Superior temporal gyrus (tissue), 1 donor: ENCODE results near the gene PPP2R2D.
"Not testable (repeated sequence)": the region's sequence is repeated elsewhere in the genome, so short reads cannot be mapped to it uniquely, and the experiment has no call there.

Source experiments
- DNase-seq: peaks from one replicate; pipeline ENCODE4 v3.0.0-alpha.2; 2016; ENCODE audit errors: extremely low spot score

PPP2R2D gene

DNA sequence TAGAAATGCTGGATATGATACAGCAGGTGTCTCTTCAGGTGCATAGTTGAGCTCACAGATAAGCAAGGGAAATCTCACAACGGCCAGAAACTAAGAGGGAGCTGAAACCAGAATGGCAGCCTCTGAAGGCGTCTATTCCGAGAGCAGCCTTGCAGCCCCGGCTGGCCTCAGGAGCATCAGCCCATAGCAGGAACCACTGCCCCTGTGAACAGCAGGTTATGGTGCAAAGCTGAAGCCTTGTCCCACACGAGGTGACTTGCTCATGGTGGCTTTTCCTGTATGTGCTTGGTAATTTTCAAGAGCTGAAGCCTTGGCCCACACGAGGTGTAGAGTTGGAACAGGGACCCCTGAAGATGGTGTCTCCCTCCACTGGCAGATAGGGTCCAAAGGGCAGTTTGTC lies 47.7 kb downstream of the PPP2R2D start:
- DNase-seq = no peak

DNA sequence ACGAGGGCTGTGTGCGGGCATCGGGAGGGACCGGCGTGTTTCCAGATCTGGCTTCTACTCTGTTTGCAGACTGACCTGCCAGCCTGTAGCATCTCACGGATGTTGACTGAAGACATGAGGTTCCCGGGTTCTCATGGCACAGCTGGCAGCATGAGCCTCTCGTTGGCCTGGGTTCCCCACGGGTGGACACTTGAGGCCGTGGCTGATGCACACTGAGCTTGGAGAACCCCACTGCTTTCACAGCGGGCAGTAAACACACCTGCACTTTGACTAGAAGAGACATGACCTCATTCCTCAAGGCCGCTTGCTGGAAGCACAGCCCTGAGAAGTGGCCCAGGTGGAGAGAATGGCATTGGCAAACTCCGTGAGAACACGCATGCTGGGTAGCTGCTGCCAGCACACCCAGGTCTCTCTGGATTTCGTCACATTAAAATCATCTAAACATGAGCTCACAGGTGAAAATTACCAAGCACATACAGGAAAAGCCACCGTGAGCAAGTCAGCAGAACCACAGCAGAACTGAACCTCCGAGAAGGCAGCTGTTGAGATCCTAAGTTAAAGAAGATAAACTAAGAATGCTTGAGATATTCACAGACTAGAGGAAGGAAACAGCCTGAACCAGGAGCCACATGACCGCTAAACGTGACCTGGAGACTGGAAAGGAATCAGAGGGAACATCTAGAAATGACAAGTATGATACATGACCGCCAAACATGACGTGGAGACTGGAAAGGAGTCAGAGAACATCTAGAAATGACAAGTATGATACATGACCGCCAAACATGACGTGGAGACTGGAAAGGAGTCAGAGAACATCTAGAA lies 48.4 kb downstream of the PPP2R2D start:
- DNase-seq = no peak

DNA sequence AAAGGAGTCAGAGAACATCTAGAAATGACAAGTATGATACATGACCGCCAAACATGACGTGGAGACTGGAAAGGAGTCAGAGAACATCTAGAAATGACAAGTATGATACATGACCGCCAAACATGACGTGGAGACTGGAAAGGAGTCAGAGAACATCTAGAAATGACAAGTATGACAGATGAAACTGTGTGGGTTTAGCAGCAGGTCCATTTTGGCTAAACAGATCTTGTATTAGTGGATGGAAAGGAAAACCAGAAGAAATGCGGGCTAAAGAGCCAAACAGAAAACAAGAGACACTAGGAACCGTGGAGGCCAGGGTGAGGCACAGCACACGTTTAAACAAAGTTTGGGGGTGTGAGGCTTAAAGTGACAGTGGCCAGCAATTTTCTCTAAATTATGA lies 49.1 kb downstream of the PPP2R2D start:
- not testable (repeated sequence) for DNase-seq

DNA sequence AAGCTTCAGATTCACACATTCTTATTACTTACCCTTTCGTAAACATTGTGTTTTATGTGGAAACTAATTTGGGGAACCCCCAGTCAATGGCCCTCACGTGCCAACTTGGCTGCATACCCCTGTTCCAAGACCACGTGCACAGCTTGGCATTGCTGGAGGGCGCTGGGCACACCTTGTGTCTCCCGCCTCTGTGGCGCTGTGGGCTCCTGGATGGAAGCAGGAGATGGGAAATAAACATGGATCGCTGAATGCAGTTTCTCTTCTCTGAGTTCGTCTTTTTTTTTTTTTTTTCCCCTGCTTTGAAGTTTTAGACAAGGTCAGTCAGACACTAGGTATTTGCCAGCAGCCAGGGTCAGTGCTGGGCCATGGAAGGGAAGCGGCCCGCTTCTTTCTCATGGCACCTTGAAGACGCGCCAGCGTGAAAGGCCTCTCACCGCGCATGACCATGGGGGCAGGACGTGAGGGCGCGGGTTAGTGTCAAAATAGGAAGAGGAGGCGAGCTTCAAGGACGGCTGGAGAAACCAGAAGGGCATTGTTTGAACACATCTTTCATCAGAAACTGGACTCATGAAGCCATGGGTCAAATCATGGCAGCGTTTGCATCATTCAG lies 53.7 kb downstream of the PPP2R2D start:
- no peak for DNase-seq

DNA sequence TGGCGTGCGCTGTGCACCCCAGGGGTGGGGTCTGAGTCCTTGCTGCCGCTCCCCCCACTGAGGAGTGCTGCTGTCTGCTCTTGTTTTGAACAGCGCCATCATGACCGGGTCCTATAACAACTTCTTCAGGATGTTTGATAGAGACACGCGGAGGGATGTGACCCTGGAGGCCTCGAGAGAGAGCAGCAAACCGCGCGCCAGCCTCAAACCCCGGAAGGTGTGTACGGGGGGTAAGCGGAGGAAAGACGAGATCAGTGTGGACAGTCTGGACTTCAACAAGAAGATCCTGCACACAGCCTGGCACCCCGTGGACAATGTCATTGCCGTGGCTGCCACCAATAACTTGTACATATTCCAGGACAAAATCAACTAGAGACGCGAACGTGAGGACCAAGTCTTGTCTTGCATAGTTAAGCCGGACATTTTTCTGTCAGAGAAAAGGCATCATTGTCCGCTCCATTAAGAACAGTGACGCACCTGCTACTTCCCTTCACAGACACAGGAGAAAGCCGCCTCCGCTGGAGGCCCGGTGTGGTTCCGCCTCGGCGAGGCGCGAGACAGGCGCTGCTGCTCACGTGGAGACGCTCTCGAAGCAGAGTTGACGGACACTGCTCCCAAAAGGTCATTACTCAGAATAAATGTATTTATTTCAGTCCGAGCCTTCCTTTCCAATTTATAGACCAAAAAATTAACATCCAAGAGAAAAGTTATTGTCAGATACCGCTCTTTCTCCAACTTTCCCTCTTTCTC lies 55.0 kb downstream of the PPP2R2D start:
- DNase-seq = no peak

DNA sequence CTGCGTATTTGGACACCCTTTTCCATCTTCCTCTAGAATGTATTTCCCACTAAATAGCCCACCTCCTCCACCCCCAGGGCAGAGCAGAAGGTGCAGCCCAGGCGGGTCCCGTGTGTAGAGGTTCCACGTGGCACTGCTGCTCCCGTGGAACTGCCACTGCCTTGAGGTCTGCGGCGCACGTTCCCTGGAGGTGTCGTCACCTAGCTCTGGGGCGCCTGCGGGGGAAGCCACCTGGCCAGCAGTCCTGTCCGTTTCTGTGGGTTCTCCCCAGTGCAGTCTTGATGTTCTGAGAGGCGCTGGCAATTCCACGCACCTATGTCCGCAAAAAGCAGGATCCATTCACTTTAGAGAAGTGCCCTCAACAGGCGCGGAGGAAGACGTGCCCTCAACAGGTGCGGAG lies 59.0 kb downstream of the PPP2R2D start:
- DNase-seq = no peak

DNA sequence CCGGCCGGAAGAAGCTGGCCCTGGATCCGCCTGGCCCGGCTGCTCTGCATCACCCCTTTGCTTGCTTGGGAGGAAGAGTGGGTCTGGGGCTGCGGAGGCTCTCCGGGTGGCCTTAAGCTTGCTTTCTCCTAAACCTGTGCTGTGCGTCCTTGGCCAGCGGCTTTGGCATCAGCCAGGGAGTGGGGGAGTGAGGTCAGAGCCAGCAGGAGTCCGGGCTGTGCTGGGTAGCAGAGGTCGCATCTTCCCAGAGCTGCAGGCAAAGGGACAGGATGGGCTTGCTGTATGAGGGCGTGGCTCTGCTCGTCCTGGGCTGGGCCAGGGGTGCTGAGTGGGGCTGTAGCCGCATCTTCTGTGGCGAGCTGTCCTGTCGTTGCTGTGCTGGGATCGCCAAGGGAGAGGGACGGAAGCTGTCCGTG lies 59.8 kb downstream of the PPP2R2D start:
- DNase-seq = no peak

DNA sequence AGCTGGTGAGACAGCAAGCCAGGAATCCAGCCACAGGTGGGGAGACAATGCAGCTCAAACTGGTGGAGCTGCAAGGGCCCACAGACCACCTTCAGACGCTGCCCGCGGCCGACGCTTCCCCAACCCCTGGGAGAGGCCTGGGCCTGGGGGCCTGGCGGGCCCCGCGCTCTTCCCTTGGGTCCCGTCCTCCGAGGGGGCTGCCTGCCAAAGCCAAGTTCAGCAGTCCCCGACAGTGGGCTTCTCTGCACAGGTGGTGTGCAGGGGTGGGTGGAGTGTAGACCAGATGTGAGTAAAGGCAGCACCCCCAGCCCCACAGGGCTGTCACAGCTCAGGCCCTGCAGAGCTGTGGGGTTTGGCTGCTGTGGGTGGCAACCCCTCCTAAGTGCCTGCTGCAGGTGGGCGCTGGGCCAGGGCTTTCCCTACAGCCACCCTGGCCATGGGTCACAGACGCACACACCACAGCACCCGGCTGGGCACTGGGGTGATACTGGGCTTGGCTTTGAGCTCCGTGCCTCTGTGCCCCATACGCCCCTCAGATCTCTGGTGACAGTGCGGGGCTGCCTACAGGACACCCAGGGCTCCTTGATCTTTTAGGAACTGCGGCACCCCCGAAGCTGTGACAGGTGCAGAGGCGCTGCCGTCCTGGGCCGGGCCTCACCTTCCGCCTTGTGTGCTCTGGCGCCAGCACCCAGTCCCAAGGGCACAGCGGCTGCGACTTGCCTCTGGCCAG lies 60.4 kb downstream of the PPP2R2D start:
- no peak for DNase-seq

DNA sequence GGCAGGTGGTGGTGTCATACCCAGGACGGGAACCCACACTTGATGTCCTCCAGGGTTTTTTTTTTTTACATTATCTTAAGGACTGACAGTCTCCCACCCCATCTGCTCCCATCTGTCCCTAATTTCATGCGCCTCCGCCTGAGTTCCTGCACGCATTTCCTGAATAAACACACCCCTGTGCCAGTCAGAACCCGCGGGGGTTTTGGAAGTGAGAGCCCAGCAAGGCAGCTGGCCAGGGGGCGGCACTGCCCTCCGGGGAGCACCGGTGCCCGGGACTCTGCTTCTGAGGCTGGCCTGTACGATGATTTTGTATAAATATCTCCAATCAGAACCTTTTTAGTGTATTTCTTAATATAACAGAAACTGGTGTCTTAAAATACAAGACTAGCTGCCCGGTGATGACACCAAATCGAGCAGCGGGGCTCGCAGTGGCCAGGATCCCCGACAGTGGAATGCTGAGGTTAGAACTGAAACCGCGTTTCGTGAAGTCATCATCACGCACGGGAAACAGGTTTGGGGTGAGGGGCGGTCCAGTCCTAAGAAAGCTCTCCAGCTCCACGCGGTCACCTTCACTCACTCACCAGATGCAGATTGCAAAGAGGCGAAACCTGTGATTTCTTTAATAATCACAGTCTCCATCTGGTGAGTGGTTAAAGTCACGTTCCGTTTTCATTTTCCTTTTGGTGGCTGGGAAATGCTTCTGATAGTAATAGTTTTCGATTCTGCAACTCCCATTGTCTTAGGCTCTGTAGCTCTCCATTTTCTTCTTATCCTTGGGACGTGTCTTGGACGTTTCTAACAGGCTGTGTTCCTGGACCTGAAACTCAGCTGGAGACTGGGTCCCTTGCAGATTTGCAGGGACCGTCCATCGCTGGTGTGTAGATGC lies 61.2 kb downstream of the PPP2R2D start:
- no peak for DNase-seq

DNA sequence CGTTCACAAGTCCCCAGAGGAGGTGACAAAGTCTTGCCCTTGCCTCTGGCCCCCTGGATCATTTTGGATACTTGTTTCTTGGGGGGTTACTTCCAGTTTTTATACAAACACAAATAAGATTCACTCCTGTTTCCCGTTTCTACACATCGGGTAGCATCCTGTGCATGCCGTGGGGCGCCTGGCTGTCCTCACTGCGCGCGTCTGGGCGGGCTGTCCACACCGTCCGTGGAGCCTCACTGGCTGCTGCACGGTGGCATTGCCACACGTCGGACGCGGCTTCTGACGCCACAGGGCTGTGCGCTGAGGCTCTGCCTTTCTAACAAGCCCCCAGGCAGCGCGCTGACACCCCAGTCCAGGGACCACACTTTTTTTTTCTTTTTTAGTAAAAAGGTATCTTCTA lies 62.5 kb downstream of the PPP2R2D start:
- no peak for DNase-seq

DNA sequence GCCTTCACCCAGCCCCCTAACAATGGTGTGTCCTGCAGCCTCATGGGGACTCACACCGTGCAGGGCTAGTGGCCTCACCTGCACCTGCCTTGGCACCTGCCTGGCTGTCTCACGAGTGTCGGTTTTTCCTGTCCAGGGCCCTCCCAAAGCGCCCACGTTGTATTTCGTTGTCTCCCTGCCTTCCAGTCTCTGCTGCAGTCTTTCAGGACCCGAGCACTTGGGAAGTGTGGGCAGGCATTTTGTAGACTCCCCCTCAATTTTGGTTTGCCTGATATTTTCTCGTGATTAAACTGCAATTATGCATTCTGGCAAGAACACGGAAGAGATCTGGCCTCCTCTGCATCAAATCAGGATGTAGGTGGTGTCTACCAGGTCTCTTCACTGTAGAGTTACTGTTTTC lies 63.0 kb downstream of the PPP2R2D start:
- no peak for DNase-seq

DNA sequence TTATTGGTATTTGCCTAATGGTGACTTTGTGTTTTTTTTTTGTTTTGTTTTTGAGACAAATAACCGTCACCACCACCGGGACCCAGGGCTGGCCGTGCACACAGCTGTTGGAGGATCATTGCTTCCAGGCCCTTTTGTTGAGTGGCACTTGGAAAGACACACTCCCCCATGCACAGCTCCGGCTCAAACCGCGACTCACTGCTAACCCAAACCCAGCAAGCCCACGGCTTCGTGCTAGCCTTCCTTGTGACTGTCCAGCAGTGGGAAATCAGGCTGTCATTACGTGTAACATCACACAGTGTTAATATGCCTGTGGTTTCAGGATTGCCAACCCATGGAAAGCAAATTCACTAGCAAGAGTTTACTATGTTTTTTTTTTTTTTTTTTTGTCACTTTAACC lies 63.5 kb downstream of the PPP2R2D start:
- DNase-seq = no peak

DNA sequence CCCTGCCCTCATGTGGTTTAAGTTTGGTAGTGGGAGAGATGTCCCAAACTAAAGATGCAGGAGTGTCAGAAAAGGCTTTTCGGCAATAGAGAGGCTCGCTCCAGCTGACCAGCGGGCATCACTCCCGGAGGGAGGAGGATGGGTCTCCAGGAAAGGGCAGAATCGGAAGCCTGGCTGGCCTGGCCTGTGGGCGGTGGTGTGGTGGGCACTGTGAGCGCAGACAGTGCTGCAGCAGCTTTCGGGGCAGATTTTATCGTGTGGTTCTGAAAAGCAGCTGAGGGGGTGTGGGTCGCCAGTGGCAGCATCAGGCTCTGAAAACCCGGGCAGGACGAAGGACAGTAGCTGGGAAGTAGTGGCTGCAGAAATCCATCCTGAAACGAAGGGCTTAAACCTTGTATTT lies 68.1 kb downstream of the PPP2R2D start:
- DNase-seq = no peak

DNA sequence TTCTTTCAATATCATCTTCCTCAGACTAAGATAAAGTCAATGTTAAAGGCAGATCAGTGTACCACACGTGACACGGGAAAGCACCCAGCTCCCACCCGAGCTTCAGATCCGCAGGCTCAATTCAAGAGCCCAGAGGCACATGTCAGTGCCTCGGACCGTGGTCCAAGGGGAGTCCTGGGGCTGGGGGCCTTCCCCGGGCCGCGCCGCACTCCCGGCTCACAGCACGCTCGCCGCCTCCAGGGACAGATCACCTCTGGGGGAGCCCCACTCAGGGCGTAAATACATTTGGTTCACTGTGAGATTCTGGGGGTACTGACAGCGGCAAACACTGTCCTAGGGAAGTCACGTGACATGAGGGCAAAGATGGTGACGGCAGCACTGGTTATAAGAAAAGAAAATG lies 70.1 kb downstream of the PPP2R2D start:
- DNase-seq = no peak

DNA sequence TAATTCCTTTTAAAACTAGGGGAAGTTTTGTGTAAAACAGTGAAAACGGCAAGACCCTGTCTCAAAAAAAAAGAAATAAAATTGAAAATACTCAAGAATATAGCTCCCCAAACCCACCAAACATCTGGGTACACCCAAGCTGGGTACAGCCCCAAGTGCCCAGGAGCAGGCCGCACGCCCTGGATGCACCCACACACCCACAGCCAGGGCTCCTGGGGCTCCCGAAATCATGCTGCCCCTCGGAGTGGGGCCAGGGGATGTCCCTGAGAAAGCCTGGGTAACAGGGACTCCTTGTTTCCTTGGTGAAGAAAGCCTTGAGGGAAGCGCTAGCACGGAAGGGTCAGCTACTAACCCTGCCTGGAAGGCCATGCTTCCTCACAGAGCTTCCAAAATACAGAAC lies 70.8 kb downstream of the PPP2R2D start:
- DNase-seq = no peak

DNA sequence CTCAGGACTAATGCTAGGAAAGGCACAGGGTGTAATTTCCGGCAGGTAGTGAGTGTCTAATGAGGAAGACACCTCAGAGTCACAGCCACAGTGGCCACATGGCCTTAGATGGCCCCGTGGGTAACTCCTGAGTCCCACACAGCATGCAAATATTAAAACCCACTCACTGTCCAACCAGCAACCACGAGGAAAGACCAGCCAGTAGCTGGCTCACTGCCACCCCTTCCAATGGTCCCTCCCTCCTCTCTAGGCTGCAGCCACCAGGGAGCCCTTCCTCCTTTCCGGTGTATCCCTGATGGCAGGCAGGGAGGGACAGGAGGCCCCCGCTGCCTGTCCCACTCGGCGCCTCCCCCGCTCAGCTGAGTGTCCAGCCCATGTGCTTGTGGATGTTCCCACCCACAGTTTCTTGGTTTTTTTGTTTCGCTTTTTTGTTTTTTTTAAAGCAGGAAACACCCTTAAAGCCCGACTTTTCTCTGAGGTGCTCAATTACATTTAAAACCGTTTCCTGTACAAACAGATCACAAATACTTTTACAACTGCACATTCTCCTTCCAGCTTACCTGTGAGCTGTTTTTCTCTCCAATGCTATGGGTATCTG lies 71.8 kb downstream of the PPP2R2D start:
- no peak for DNase-seq

DNA sequence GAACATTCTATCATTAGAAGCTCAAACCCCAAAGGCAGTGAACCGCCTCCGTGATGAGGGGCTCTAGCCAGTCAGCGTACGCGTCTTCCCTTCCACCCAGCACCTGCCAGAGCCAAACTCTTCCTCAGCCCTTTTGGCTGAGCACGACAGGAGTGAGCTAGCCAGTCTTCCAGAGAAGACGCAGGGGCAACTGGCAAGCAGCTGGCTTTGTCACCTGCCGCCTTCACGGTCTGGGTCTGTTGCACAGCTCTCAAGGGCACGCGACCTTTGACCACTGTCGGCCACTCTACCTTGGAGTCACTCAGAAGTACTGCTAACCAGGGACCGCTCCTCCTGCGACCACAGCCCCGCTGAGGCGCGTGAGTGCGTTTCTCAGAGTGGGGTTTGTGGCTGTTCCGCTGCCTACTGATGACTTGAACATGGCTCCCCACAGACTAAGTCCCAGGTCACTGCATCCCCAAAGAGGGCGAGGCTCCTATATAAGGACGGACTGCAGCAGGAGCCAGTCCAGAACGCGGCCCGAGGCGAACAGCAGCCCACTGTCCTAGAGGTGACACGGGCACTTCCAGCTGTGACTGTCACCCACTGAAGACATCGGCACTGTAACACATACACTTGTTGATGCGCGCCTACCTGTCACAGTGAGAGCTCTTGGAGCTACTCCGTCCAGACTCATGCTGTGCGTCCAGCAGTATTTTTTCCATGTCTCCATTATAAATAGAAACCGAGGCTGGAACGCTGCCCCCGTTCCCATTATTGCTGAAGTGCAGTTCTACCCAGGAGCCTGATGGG lies 72.5 kb downstream of the PPP2R2D start:
- DNase-seq = no peak

DNA sequence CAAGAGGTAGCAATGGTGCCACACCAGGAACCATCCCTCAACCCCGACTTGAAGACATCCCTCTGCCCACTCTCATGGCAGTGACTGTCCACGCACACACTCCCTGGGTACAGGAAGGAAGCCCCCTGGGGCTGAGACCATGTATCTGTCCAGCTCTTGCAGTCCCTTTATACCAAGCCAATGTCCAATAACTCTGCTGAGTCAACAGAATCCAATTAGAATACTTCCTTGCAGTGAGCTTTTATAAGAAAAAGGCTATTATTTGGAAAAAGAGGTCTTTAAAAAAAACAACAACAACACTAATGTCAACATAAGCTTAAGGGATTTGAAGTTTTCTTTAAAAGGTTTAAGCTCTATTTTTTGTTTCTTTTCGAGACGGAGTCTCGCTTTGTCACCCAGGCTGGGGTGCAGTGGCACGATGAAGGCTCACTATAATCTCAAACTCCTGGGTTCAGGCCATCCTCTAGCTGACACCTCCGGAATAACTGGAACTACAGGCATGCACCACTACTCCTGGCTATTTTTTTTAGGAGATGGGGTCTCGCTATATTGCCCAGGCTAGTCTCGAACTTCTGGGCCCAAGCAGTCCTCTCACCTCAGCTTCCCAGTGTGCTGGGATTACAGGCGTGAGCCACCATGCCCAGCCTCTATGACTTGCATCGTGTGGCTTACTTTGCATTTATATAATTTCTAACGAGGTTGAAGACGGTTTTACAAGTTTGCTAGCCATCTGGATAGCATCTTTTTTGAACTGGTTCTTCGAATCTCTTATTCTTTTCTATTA lies 73.4 kb downstream of the PPP2R2D start:
- DNase-seq = no peak

DNA sequence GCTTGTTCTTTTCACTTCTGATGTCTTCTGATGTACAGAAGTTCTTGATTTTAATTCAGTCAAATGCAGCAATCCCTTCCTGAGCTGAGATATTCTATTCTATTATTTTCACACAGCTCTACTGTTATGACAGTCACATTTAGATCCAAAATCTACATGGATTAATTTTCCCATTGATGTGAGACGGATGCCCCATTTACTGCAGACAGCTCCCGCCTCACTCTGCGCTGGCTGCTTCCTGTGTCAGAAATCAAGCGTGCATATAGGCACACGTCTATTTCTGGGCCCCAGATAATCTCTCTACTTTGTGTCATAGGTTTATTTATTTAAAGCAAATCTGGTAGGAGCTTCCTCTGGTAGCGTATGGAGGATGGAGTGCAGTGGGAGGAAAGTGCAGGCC lies 74.2 kb downstream of the PPP2R2D start:
- DNase-seq = no peak
